HepG2 (cell line): ENCODE data around the gene SNUPN. TPM values are rescaled to one million over a fixed set of nuclear protein-coding genes. Genes with fewer than 3 reads are reported as not detected.

Experiments used
- HMGA1 ChIP-seq: sonication (generic); formaldehyde crosslinking; conservative IDR thresholded peaks from 2 replicates; pipeline ENCODE4 v1.4.0; 2020; ENCODE audit warnings: missing genetic modification reagents
- HNF4A ChIP-seq: sonication (generic); formaldehyde crosslinking; IDR thresholded peaks from 2 replicates; pipeline ENCODE4 v1.4.0; 2020; ENCODE audit warnings: missing genetic modification reagents
- POGK ChIP-seq: sonication (generic); formaldehyde crosslinking; conservative IDR thresholded peaks from 2 replicates; pipeline ENCODE4 v1.8.0; 2022; ENCODE audit warnings: mild to moderate bottlenecking, moderate library complexity, missing genetic modification reagents
- RBM22 ChIP-seq: fragments of 200-400 bp; formaldehyde crosslinking; optimal IDR thresholded peaks from 2 replicates; pipeline ENCODE3; 2017; ENCODE audit warnings: mild to moderate bottlenecking, low read length, moderate library complexity
- SALL1 ChIP-seq: sonication (generic); formaldehyde crosslinking; IDR thresholded peaks from 2 replicates; pipeline ENCODE4 v1.8.0; 2022; ENCODE audit warnings: mild to moderate bottlenecking, missing genetic modification reagents
- SIN3B ChIP-seq: fragments of 150-350 bp; IDR thresholded peaks from 2 replicates; pipeline ENCODE4 v1.6.1; 2014; ENCODE audit warnings: low read length
- USF2 ChIP-seq, 2 experiments: sonication (generic) in 1 of 2; formaldehyde crosslinking in 1 of 2; IDR thresholded peaks; 2 replicates each; pipeline versions ENCODE4 v1.5.1 to v1.6.1; 2011 to 2020; ENCODE audit warnings: borderline replicate concordance in 1 of 2, low read depth in 1 of 2, low read length in 1 of 2, mild to moderate bottlenecking in 1 of 2, missing genetic modification reagents in 1 of 2, moderate library complexity in 1 of 2
- ZBTB40 ChIP-seq, 2 experiments: fragments of 450-650 bp in 1 of 2; sonication (generic) in 1 of 2; formaldehyde crosslinking in 1 of 2; IDR thresholded peaks; 2 replicates each; pipeline versions ENCODE4 v1.6.1 to v1.8.0; 2016 to 2022; ENCODE audit warnings: antibody characterized with exemption in 1 of 2, mild to moderate bottlenecking in 1 of 2, missing genetic modification reagents in 1 of 2
- ZFP90 ChIP-seq: sonication (generic); formaldehyde crosslinking; IDR thresholded peaks from 2 replicates; pipeline ENCODE4 v1.8.0; 2022; ENCODE audit warnings: missing genetic modification reagents, mild to moderate bottlenecking, inconsistent platforms, borderline replicate concordance
- ZNF235 ChIP-seq: sonication (generic); formaldehyde crosslinking; IDR thresholded peaks from 2 replicates; pipeline ENCODE4 v1.8.1; 2023; ENCODE audit warnings: mild to moderate bottlenecking, missing genetic modification reagents, borderline replicate concordance
- ZNF740 ChIP-seq: sonication (generic); formaldehyde crosslinking; IDR thresholded peaks from 2 replicates; pipeline ENCODE4 v1.4.0; 2020; ENCODE audit warnings: missing genetic modification reagents
- polyA plus RNA-seq, 8 experiments: library from polyadenylated mRNA; depleted of rRNA in 3 of 8; stranded (reverse) in 7 of 8; unstranded in 1 of 8; fragments of >200 nt; fragmentation: Illumina TruSeq in 4 of 8; extraction: Trizol in 4 of 8; gene quantifications; 2 replicates each; pipeline versions ENCODE4 v1.2.1 to v1.2.3, GENCODE V29; 2011 to 2016; ENCODE audit warnings: low read depth in 4 of 8, missing spikeins in 1 of 8, mixed read lengths in 1 of 8; ENCODE audit not compliant: insufficient read depth in 1 of 8
- total RNA-seq, 5 experiments: library from RNA; depleted of rRNA; stranded (reverse); fragments of >200 nt; fragmentation: Illumina TruSeq; extraction: Trizol; gene quantifications; 2 replicates each; pipeline ENCODE4 v1.2.3, GENCODE V29; 2016; ENCODE audit warnings: low read depth in 1 of 5

Gene SNUPN
- total and polyA plus RNA-seq, 2 of the 13 experiments (the other 11 are each of a cell fraction or from before 2014, with no cell fraction given), result 9.0 to 16.4 TPM

GRCh38 chr15:75578173-75578947 is 47.2 kb downstream of the SNUPN start (continued):
- TF ChIP-seq ZBTB40 (IDR thresholded peaks at IDR 0.05) (no peak), ZBTB40 (CRISPR knock-in tag; IDR thresholded peaks at IDR 0.05) (no peak), POGK (no peak; the same call in 1 of the 2 replicates), USF2 (IDR thresholded peaks at IDR 0.05; ENCODE audit: low read depth, low read length) (no peak), USF2 (CRISPR knock-in tag; IDR thresholded peaks at IDR 0.05; ENCODE audit: borderline replicate concordance) (no peak), RBM22 (no peak), SALL1 (CRISPR knock-in tag) (no peak), HNF4A (CRISPR knock-in tag) (peak; percentile 20; the same call in 1 of the 2 replicates), HMGA1 (CRISPR knock-in tag) (no peak), ZNF740 (CRISPR knock-in tag) (0 out of 2 replicates have a peak, but pooled peaks have one; percentile 8), ZNF235 (no peak), SIN3B (no peak), ZFP90 (CRISPR knock-in tag) (no peak)
